HepG2 (cell line): ENCODE data around the gene GPX2. TPM values are rescaled to one million over a fixed set of nuclear protein-coding genes. Genes with fewer than 3 reads are reported as not detected.

Experiments
- AKAP8 ChIP-seq: sonication (generic); formaldehyde crosslinking; IDR thresholded peaks from 2 replicates; pipeline ENCODE4 v1.5.1; 2020; ENCODE audit warnings: mild to moderate bottlenecking, missing genetic modification reagents
- CC2D1A ChIP-seq: sonication (generic); formaldehyde crosslinking; IDR thresholded peaks from 2 replicates; pipeline ENCODE4 v1.8.1; 2023; ENCODE audit warnings: mild to moderate bottlenecking, missing genetic modification reagents
- FOXK1 ChIP-seq: sonication (generic); formaldehyde crosslinking; IDR thresholded peaks from 2 replicates; pipeline ENCODE4 v1.4.0; 2020; ENCODE audit warnings: low read depth, missing genetic modification reagents, borderline replicate concordance
- HMGA1 ChIP-seq: sonication (generic); formaldehyde crosslinking; conservative IDR thresholded peaks from 2 replicates; pipeline ENCODE4 v1.4.0; 2020; ENCODE audit warnings: missing genetic modification reagents
- HOXA3 ChIP-seq: sonication (generic); formaldehyde crosslinking; IDR thresholded peaks from 2 replicates; pipeline ENCODE4 v1.5.0; 2020; ENCODE audit warnings: missing genetic modification reagents
- LCORL ChIP-seq, 2 experiments: fragments of 450-650 bp in 1 of 2; sonication (generic) in 1 of 2; formaldehyde crosslinking in 1 of 2; IDR thresholded peaks; 2 replicates each; pipeline versions ENCODE4 v1.5.0 to v1.6.1; 2017 to 2020; ENCODE audit warnings: antibody characterized with exemption in 1 of 2, missing genetic modification reagents in 1 of 2
- NKX3-1 ChIP-seq: sonication (generic); formaldehyde crosslinking; IDR thresholded peaks from 2 replicates; pipeline ENCODE4 v1.5.0; 2020; ENCODE audit warnings: missing genetic modification reagents
- SIN3A ChIP-seq: IDR thresholded peaks from 2 replicates; pipeline ENCODE4 v1.6.1; 2011; ENCODE audit warnings: low read depth, mild to moderate bottlenecking, control low read depth, low read length, borderline replicate concordance
- SMAD1 ChIP-seq: sonication (generic); formaldehyde crosslinking; IDR thresholded peaks from 2 replicates; pipeline ENCODE4 v1.4.0; 2020; ENCODE audit warnings: missing genetic modification reagents, low read depth, mild to moderate bottlenecking, borderline replicate concordance
- SMARCC2 ChIP-seq: fragments of 450-650 bp; IDR thresholded peaks from 2 replicates; pipeline ENCODE4 v1.6.1; 2017; ENCODE audit warnings: antibody characterized with exemption, mild to moderate bottlenecking
- SP4 ChIP-seq: sonication (generic); formaldehyde crosslinking; IDR thresholded peaks from 2 replicates; pipeline ENCODE4 v1.8.1; 2023; ENCODE audit warnings: mild to moderate bottlenecking, missing genetic modification reagents
- TEAD3 ChIP-seq: optimal IDR thresholded peaks from 2 replicates; pipeline ENCODE3; 2016; ENCODE audit warnings: borderline replicate concordance
- U2AF2 ChIP-seq: fragments of 200-400 bp; formaldehyde crosslinking; IDR thresholded peaks from 2 replicates; pipeline ENCODE4 v1.6.1; 2017; ENCODE audit warnings: low read depth, mild to moderate bottlenecking, low read length
- YEATS2 ChIP-seq: sonication (generic); formaldehyde crosslinking; IDR thresholded peaks from 2 replicates; pipeline ENCODE4 v1.4.0; 2020; ENCODE audit warnings: missing genetic modification reagents, borderline replicate concordance
- ZBTB21 ChIP-seq: sonication (generic); formaldehyde crosslinking; IDR thresholded peaks from 2 replicates; pipeline ENCODE4 v1.4.0; 2020; ENCODE audit warnings: missing genetic modification reagents
- ZNF121 ChIP-seq: sonication (generic); formaldehyde crosslinking; IDR thresholded peaks from 2 replicates; pipeline ENCODE4 v1.5.0; 2020; ENCODE audit warnings: mild to moderate bottlenecking, missing genetic modification reagents
- ZNF260 ChIP-seq: sonication (generic); formaldehyde crosslinking; IDR thresholded peaks from 2 replicates; pipeline ENCODE4 v1.4.0; 2020; ENCODE audit warnings: missing genetic modification reagents, low read depth, mild to moderate bottlenecking, borderline replicate concordance
- ZNF484 ChIP-seq: sonication (generic); formaldehyde crosslinking; IDR thresholded peaks from 2 replicates; pipeline ENCODE4 v1.5.1; 2020; ENCODE audit warnings: mild to moderate bottlenecking, low read depth, missing genetic modification reagents, borderline replicate concordance
- ZNF496 ChIP-seq: sonication (generic); formaldehyde crosslinking; IDR thresholded peaks from 2 replicates; pipeline ENCODE4 v1.8.1; 2023; ENCODE audit warnings: mild to moderate bottlenecking, moderate library complexity, missing genetic modification reagents; ENCODE audit not compliant: insufficient replicate concordance
- polyA plus RNA-seq, 8 experiments: library from polyadenylated mRNA; depleted of rRNA in 3 of 8; stranded (reverse) in 7 of 8; unstranded in 1 of 8; fragments of >200 nt; fragmentation: Illumina TruSeq in 4 of 8; extraction: Trizol in 4 of 8; gene quantifications; 2 replicates each; pipeline versions ENCODE4 v1.2.1 to v1.2.3, GENCODE V29; 2011 to 2016; ENCODE audit warnings: low read depth in 4 of 8, missing spikeins in 1 of 8, mixed read lengths in 1 of 8; ENCODE audit not compliant: insufficient read depth in 1 of 8
- total RNA-seq, 5 experiments: library from RNA; depleted of rRNA; stranded (reverse); fragments of >200 nt; fragmentation: Illumina TruSeq; extraction: Trizol; gene quantifications; 2 replicates each; pipeline ENCODE4 v1.2.3, GENCODE V29; 2016; ENCODE audit warnings: low read depth in 1 of 5
- TF ChIP-seq, protein P1 (sequence below): IDR thresholded peaks from 2 replicates; pipeline ENCODE4 v1.6.1; 2016; ENCODE audit warnings: missing biosample characterization, missing genetic modification reagents, low read depth
- TF ChIP-seq, protein P2 (sequence below): IDR thresholded peaks from 2 replicates; pipeline ENCODE4 v1.6.1; 2016; ENCODE audit warnings: low read depth, control low read depth
- TF ChIP-seq, protein P3 (sequence below): sonication (generic); formaldehyde crosslinking; IDR thresholded peaks from 2 replicates; pipeline ENCODE4 v1.5.0; 2020; ENCODE audit warnings: missing genetic modification reagents
- TF ChIP-seq, protein P4 (sequence below): sonication (generic); formaldehyde crosslinking; IDR thresholded peaks from 2 replicates; pipeline ENCODE4 v1.8.1; 2023; ENCODE audit warnings: mild to moderate bottlenecking, moderate library complexity, missing genetic modification reagents

The GPX2 gene
- total and polyA plus RNA-seq, 2 of the 13 experiments (the other 11 are each of a cell fraction or from before 2014, with no cell fraction given) = 526 to 674 TPM

DNA sequence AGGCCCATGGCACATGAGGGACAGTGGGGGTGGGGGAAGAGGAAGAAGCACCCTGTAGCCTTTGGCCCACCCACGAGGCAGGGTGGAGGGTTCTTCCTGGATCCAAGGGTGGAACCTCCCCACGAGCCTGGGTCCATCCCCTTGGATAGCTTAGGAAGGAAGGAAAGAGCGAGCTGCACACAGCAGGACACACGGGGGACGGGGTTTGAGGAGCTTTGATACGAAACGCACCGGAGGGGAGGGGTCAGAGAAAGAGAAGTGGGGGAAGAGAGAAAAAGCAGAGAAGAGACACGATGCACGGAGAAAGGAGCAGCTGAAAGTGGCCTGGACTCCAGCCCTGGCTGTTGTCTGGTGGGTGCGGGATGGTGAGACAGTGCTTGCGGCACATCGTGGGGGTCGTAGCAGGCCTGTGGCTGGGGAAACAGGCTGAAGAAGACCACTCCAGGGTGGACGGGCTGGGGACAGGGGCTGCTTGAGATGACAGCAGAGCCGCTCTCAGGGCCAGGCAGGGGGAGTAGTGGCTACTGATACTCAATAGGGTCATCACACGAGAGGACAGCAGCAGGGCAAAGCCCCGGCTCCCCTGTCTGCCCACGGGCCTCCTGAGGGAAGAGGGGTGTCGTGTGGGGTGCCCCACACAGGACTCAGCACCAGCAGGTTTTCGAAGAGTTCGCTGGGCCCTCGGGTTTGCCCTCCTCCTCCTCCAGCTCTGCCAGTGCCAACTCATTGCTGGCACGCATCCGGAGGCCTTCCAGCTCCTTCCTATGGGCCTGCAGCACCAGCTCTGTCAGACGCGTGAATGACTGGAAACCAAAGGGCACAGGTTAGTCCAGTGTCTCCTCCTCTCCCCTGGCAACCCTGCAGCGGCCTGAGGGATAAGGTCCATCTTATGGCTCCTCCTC lies 5.4 kb upstream of the GPX2 start (continued):
- TF ChIP-seq FOXK1 (CRISPR knock-in tag) (no peak), ZBTB21 (CRISPR knock-in tag) (no peak), HMGA1 (CRISPR knock-in tag) (no peak), ZNF484 (CRISPR knock-in tag) (no peak), HOXA3 (CRISPR knock-in tag) (peak; percentile 15; the same call in 1 of the 2 replicates), SMARCC2 (no peak), AKAP8 (CRISPR knock-in tag) (no peak), SMAD1 (no peak), SP4 (CRISPR knock-in tag) (peak; percentile 53; the same call in 1 of the 2 replicates), ZNF260 (CRISPR knock-in tag) (no peak), SIN3A (no peak), ZNF121 (CRISPR knock-in tag) (no peak), U2AF2 (0 out of 2 replicates have a peak, but pooled peaks have one; percentile 30), YEATS2 (CRISPR knock-in tag) (0 out of 2 replicates have a peak, but pooled peaks have one; percentile 31), LCORL (IDR thresholded peaks at IDR 0.05) (no peak), LCORL (CRISPR knock-in tag; IDR thresholded peaks at IDR 0.05) (no peak), ZNF496 (no peak), TEAD3 (CRISPR knock-in tag) (no peak), CC2D1A (CRISPR knock-in tag) (no peak), NKX3-1 (CRISPR knock-in tag) (no peak)
- TF ChIP-seq, protein P1, sequence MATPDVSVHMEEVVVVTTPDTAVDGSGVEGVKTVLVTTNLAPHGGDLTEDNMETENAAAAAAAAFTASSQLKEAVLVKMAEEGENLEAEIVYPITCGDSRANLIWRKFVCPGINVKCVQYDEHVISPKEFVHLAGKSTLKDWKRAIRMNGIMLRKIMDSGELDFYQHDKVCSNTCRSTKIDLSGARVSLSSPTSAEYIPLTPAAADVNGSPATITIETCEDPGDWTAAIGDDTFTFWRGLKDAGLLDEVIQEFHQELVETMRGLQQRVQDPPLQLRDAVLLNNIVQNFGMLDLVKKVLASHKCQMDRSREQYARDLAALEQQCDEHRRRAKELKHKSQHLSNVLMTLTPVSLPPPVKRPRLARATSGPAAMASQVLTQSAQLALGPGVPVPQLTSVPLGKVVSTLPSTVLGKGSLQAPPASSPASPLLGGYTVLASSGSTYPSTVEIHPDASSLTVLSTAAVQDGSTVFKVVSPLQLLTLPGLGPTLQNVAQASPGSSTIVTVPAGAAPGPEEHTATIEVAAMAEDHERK (CRISPR knock-in tag) = no peak
- TF ChIP-seq, protein P2, sequence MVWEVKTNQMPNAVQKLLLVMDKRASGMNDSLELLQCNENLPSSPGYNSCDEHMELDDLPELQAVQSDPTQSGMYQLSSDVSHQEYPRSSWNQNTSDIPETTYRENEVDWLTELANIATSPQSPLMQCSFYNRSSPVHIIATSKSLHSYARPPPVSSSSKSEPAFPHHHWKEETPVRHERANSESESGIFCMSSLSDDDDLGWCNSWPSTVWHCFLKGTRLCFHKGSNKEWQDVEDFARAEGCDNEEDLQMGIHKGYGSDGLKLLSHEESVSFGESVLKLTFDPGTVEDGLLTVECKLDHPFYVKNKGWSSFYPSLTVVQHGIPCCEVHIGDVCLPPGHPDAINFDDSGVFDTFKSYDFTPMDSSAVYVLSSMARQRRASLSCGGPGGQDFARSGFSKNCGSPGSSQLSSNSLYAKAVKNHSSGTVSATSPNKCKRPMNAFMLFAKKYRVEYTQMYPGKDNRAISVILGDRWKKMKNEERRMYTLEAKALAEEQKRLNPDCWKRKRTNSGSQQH (CRISPR knock-in tag) = 0 out of 2 replicates have a peak, but pooled peaks have one; percentile 16
- TF ChIP-seq, protein P3, sequence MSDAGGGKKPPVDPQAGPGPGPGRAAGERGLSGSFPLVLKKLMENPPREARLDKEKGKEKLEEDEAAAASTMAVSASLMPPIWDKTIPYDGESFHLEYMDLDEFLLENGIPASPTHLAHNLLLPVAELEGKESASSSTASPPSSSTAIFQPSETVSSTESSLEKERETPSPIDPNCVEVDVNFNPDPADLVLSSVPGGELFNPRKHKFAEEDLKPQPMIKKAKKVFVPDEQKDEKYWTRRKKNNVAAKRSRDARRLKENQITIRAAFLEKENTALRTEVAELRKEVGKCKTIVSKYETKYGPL (CRISPR knock-in tag) = no peak
- TF ChIP-seq, protein P4, sequence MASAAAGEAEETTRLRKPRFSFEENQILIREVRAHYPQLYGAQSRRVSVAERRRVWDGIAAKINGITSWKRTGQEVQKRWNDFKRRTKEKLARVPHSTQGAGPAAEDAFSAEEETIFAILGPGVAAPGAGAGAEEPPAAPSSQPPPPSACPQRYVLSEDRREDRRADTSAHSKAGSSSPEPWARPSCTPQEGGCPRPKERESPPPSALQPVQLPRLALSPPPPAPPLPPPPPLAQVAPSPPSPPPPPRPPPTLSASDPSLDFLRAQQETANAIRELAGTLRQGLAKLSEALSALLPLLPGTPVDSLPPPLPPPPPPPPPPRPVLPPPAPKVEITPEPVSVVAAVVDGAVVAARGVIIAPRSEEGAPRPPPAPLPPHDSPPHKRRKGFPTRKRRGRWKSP (CRISPR knock-in tag) = no peak
